ENCODE data around the gene CYBC1. TPM values are rescaled to one million over a fixed set of nuclear protein-coding genes. Genes with fewer than 3 reads are reported as not detected.
A peak's percentile ranks its signal among the peaks of the same experiment; 100 is the strongest.

Gene CYBC1
- total and polyA plus RNA-seq, 9 of the 15 experiments (the other 6 are each of a cell fraction or from before 2014, with no cell fraction given) = 1.3 to 71.8 (median 49.9) TPM

- TF ChIP-seq, protein P1, sequence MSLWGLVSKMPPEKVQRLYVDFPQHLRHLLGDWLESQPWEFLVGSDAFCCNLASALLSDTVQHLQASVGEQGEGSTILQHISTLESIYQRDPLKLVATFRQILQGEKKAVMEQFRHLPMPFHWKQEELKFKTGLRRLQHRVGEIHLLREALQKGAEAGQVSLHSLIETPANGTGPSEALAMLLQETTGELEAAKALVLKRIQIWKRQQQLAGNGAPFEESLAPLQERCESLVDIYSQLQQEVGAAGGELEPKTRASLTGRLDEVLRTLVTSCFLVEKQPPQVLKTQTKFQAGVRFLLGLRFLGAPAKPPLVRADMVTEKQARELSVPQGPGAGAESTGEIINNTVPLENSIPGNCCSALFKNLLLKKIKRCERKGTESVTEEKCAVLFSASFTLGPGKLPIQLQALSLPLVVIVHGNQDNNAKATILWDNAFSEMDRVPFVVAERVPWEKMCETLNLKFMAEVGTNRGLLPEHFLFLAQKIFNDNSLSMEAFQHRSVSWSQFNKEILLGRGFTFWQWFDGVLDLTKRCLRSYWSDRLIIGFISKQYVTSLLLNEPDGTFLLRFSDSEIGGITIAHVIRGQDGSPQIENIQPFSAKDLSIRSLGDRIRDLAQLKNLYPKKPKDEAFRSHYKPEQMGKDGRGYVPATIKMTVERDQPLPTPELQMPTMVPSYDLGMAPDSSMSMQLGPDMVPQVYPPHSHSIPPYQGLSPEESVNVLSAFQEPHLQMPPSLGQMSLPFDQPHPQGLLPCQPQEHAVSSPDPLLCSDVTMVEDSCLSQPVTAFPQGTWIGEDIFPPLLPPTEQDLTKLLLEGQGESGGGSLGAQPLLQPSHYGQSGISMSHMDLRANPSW (CRISPR knock-in tag; IDR thresholded peaks at IDR 0.05) = no peak
- TF ChIP-seq NEUROD1 (IDR thresholded peaks at IDR 0.05; ENCODE audit: borderline replicate concordance, low read depth, low read length, partially characterized antibody) (no peak), HEY1 (CRISPR knock-in tag; IDR thresholded peaks at IDR 0.05; ENCODE audit: borderline replicate concordance) (no peak), ZNF212 (CRISPR knock-in tag; IDR thresholded peaks at IDR 0.05) (no peak), DMBX1 (CRISPR knock-in tag; IDR thresholded peaks at IDR 0.05; ENCODE audit: borderline replicate concordance) (peak; percentile 72; the same call in 1 of the 2 replicates), SUPT5H (IDR thresholded peaks at IDR 0.05) (no peak), POLR2H (tag; IDR thresholded peaks at IDR 0.05; ENCODE audit: low read depth) (no peak), RB1 (IDR thresholded peaks at IDR 0.05; ENCODE audit: low read depth) (peak; percentile 48; the same call in 1 of the 2 replicates), DLX4 (CRISPR knock-in tag; IDR thresholded peaks at IDR 0.05) (no peak), FUS (optimal IDR thresholded peaks at IDR 0.05; ENCODE audit: low read depth, low read length) (no peak), NFIC (IDR thresholded peaks at IDR 0.05) (no peak), ZNF133 (CRISPR knock-in tag; IDR thresholded peaks at IDR 0.05) (no peak), BCLAF1 (IDR thresholded peaks at IDR 0.05; ENCODE audit: borderline replicate concordance in 1 of 2, control insufficient read depth in 1 of 2, low read depth in 2 of 2, low read length in 1 of 2) (no peak), SMAD2 (IDR thresholded peaks at IDR 0.05; ENCODE audit: low read depth, low read length) (no peak), STAT5A (IDR thresholded peaks at IDR 0.05; ENCODE audit: borderline replicate concordance, low read length) (no peak), CBFB (CRISPR knock-in tag; IDR thresholded peaks at IDR 0.05) (peak; percentile 96)
- TF ChIP-seq, protein P2, sequence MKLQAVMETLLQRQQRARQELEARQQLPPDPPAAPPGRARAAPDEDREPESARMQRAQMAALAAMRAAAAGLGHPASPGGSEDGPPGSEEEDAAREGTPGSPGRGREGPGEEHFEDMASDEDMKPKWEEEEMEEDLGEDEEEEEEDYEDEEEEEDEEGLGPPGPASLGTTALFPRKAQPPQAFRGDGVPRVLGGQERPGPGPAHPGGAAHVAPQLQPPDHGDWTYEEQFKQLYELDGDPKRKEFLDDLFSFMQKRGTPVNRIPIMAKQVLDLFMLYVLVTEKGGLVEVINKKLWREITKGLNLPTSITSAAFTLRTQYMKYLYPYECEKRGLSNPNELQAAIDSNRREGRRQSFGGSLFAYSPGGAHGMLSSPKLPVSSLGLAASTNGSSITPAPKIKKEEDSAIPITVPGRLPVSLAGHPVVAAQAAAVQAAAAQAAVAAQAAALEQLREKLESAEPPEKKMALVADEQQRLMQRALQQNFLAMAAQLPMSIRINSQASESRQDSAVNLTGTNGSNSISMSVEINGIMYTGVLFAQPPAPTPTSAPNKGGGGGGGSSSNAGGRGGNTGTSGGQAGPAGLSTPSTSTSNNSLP (IDR thresholded peaks at IDR 0.05; ENCODE audit: borderline replicate concordance, low read depth, low read length) = no peak
- TF ChIP-seq, protein P3, sequence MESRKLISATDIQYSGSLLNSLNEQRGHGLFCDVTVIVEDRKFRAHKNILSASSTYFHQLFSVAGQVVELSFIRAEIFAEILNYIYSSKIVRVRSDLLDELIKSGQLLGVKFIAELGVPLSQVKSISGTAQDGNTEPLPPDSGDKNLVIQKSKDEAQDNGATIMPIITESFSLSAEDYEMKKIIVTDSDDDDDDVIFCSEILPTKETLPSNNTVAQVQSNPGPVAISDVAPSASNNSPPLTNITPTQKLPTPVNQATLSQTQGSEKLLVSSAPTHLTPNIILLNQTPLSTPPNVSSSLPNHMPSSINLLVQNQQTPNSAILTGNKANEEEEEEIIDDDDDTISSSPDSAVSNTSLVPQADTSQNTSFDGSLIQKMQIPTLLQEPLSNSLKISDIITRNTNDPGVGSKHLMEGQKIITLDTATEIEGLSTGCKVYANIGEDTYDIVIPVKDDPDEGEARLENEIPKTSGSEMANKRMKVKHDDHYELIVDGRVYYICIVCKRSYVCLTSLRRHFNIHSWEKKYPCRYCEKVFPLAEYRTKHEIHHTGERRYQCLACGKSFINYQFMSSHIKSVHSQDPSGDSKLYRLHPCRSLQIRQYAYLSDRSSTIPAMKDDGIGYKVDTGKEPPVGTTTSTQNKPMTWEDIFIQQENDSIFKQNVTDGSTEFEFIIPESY (CRISPR knock-in tag; IDR thresholded peaks at IDR 0.05) = peak; percentile 82
Measured at GRCh38 chr17:82414548-82415281, 35.8 kb downstream of the CYBC1 start (continued).

All from K562 (cell line).